T-helper 2 cell treated with Interferon-gamma antibody and Interleukin-4, amounts not matched to agents 100 ng/mL and 5 ng/mL, for 36 hours (primary cell): ENCODE data around the gene TGM4. TPM values are rescaled to one million over a fixed set of nuclear protein-coding genes. Genes with fewer than 3 reads are reported as not detected.
"Not testable (repeated sequence)": the region's sequence is repeated elsewhere in the genome, so short reads cannot be mapped to it uniquely, and the experiment has no call there.

ENCODE experiments used
- intact Hi-C: fragments of 100-400 bp; cut with micrococcal nuclease; formaldehyde crosslinking; loops from one replicate; pipeline ENCODE4 v1.15.1; 2023
- total RNA-seq: library from RNA; stranded (reverse); gene quantifications from 2 replicates; pipeline ENCODE4 v1.2.3, GENCODE V29; 2022

Gene TGM4
- total RNA-seq, result not detected in 2 replicates

DNA sequence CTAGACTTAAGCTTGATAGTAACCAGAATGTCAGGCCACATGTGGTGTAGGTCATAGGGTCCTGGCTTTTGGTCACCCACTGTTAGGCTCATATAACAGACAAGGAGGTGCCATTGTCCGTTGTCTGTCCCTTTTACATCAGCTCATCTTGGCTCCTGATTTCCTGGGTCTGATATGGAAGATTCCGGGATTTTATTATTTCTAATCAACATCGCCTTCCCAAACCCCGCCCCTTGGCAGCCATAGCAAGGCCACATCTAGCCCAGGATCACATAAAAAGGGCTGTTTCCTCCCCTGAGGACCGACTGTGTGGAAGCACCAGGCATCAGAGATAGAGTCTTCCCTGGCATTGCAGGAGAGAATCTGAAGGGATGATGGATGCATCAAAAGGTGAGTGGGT lies at the start of gene TGM4:
TGM4 (plus strand) TSS at position 301 of the 400 bp plus-strand sequence; CDS start at position 372, 71 bp downstream.
- intact Hi-C loops, result no loop called here

GRCh38 chr3:44825264-44825925 lies 49.0 kb upstream of the TGM4 start:
- intact Hi-C loops, result no loop called here

GRCh38 chr3:44827196-44827595 lies 47.2 kb upstream of the TGM4 start:
- intact Hi-C loops, result no loop called here

DNA sequence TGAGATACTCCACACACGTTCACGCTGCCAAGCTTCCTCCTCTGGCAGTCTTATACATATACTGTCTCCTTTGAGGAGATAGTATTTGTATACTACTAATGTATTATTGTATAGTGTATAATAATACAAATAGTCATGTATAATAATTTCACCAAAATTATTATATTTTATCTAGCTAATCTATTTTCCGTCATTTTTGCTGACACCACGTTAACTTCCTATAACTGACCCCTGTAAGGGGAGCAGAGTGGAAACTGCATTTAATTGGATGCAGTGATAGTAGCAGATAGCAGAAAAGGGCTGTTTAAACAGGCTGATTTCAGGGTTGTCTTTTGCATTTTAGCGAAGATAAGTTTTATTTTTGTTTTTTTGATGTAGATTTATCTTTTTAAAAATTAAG lies 43.2 kb upstream of the TGM4 start:
- intact Hi-C loops, result no loop called here

- intact Hi-C loops, result no loop called here
These were observed 42.4 kb upstream of the TGM4 start for GRCh38 chr3:44832032-44832431.

DNA sequence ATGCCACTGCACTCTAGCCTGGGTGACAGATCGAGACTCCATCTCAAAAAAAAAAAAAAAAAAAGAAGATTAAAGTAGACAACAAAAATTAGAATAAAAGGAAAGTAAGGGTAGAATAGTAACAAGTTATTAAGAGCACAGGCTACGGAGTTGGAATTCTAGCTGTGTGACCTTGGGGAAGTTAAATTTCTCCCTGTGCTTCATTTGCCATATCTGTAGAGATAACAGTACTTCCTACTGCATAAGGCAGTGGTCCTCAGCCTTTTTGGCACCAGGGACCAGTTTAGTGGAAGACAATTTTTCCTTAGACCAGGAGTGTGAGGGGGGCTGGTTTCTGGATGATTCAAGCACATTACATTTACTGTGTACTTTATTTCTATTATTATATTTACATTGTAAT lies 41.4 kb upstream of the TGM4 start:
- intact Hi-C loops, result no loop called here

DNA sequence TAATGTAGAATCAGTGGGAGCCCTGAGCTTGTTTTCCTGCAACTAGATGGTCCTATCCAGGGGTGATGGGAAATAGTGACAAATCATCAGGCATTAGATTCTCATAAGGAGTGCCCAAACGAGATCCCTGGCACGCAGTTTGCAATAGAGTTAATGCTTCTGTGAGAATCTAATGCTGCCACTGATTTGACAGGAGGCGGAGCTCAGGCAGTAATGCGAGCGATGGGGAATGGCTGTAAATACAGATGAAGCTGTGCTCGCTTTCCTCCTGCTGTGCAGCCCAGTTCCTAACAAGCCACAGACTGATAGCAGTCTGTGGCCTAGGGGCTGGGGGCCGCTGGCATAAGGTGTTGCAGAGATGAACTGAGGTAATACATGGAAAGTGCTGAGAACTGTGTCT lies 41.0 kb upstream of the TGM4 start:
- intact Hi-C loops, result no loop called here

DNA sequence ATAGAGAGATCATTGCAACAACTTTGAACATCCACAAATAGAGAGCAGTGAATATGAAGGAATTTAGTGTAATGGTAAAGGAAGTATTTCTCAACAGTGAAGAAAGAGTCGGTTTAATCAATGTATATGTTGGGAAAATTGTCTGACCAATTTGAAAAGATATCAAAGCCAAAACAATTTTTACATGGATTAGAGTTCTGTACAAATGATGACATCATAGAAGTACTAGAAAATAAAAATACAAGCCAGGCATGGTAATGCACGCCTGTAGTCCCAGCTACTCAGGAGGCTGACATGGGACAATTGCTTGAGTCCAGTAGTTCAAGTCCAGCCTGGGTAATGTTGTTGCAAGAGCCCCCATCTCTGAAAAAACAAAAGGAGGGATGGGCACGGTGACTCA lies 38.7 kb upstream of the TGM4 start:
- intact Hi-C loops, result no loop called here

DNA sequence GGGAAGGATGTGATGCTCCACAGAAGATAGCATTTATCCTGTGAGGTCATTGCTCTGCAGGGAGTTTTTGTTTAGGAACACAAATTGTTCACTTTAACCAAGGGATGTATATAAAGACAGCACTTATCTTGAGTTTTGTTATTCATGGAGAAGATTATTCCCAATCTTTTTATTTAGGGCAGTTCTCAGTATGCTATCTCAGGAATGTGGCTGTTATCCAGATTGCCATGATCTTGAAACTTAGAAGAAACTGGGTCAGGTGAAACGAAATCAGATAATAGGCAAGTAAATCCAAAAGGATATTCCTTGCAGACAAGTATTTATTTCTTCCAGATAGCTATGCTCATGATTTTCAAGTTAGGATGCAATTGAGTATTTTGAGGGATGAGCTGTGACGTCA lies 32.0 kb upstream of the TGM4 start:
- intact Hi-C loops, result no loop called here

GRCh38 chr3:44845528-44846520 lies 28.6 kb upstream of the TGM4 start:
- intact Hi-C loops, result no loop called here

- intact Hi-C loops, result no loop called here
These were observed 25.8 kb upstream of the TGM4 start for GRCh38 chr3:44848634-44849033.

GRCh38 chr3:44856663-44857062 lies 17.7 kb upstream of the TGM4 start:
- intact Hi-C loops, result not testable (repeated sequence)

DNA sequence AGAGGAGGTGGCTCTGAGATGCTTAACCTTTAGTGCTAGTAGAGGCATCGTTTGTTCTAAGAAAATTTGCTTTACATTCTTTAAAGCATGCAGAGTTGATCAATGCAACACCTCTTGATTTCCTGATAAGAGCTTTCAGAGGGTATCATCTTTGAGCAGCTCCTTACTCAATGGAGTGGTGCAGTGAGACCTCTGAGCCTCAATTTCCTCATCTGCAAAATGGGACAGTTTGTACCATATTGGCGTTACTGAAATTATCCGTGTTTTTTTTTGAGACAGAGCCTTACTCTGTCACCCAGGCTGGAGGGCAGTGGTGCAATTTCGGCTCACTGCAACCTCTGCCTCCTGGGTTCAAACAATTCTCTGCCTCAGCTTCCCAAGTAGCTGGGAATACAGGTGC lies 14.3 kb upstream of the TGM4 start:
- intact Hi-C loops, result loop anchor here (5.0 to 10.0 kb wide), 4 partner anchors 117 to 523 kb away; partner anchors contain the start of genes EXOSC7, TCAIM, ZDHHC3 and ZNF197

DNA sequence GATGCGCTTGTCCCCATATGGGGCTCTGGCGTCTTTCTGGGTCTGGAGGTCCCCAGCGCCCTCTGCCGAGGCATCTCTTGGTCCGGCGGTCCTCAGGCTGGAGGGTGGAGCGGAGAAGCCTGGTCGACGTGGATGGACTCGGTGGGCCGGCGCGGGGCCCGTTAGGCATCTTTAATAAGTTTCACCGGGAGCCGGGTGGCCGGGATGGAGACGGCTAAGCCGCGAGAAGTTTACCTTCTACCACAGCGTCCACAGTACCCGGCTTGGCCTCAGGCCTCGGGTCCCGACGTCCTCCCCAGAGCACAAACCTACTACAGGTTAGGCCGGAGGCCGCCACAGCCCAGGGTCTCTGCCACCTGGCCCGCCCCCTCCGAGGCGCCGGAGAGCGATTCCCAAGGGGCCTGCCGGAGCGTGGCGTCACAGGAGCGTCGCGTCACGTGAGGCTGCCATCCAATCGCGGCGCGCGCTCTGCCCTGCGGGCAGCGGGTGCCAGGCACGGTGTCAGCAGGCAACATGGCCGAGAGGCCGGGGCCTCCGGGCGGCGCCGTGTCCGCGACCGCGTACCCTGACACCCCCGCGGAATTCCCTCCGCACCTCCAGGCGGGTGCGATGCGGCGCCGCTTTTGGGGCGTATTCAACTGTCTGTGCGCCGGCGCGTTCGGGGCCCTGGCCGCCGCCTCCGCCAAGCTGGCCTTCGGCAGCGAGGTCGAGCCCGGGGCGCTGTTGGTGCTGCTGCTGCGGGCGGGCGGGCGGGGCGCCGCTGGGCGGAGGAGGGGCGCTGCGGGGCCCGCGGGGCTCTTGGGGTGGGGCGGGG lies 12.8 kb upstream of the TGM4 start, which contains the start of gene TMEM42:
TMEM42 (plus strand) TSS at position 501 of the 814 bp plus-strand sequence; CDS start at position 514, 13 bp downstream.
- intact Hi-C loops, result loop anchor here (1.0 to 10.0 kb wide), 5 partner anchors 100 to 524 kb away; partner anchors contain the start of genes EXOSC7, KIAA1143, KIF15 and TCAIM

DNA sequence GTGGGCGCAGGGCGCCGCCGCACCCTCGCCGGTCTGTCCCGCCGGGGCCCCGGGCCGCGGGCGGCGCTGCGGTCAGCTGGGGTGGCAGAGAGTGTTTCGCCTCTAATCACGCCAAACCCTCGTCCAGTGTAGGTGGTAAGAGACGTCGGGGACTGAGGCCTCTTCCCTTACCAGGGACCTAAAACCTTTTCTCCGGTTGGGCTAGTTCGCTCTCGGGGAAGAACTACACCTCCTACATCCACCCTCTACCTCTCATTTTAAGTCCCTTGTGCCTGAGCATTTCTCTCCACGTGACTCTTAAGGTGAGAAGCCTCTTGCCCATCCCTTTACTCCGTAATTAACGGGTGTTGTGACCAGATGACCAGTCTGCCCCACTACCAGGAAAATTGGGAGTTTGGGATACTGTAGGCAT lies 12.2 kb upstream of the TGM4 start:
- intact Hi-C loops, result loop anchor here (1.0 to 10.0 kb wide), 5 partner anchors 101 to 525 kb away; partner anchors contain the start of genes EXOSC7, KIAA1143, KIF15 and TCAIM

- intact Hi-C loops, result loop anchor here (10.0 kb wide), 1 partner anchor 241 kb away; the partner anchor contains the start of gene ZNF197
These were observed 9.0 kb upstream of the TGM4 start for GRCh38 chr3:44865272-44866035.

DNA sequence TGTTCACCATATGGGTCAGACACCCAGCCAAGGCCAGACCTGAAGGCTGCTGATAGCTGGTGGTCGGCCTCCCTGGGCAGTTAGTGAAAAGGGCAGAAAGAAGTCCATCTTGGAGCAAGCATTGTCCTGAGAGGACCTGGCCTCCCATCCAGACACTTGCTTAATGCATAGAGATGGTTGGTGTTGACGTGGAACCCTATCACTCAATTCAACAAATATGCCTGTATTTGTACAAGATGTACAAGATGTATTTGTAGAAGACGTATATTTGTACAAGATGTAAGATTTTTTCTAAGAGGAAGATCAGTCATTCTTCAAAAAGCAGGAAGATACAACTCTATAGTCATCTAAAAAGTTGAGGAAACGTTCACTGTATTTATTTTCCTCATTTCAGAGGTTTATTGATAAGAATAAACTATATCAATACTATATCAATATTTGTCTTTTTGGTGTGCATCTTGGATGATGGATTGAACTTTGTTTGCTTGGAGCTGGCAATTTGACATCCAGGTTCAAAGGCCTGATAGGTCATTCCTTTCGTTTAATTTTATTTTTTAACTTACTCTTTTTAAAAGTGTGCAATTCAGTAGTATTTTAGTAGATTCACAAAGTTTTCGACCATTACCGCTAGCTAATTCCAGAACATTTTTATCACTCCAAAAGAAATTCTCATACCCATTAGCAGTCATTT lies 6.8 kb upstream of the TGM4 start:
- intact Hi-C loops, result loop anchor here (10.0 kb wide), 1 partner anchor 243 kb away; the partner anchor contains the start of gene ZNF197

- intact Hi-C loops, result no loop called here
These were observed 3.9 kb upstream of the TGM4 start for GRCh38 chr3:44870375-44871061.

- intact Hi-C loops, result no loop called here
These were observed 1.2 kb downstream of the TGM4 start for GRCh38 chr3:44875596-44875995.
